GM12891 (cell line): ENCODE data around the gene RAD21L1.

Experiments used
- POLR2A ChIP-seq: IDR thresholded peaks from 2 replicates; pipeline ENCODE4 v1.6.1; 2011; ENCODE audit warnings: low read depth, low read length, control low read depth
- POLR2AphosphoS5 ChIP-seq: IDR thresholded peaks from 2 replicates; pipeline ENCODE4 v1.6.1; 2011; ENCODE audit warnings: low read depth, low read length, control low read depth

DNA sequence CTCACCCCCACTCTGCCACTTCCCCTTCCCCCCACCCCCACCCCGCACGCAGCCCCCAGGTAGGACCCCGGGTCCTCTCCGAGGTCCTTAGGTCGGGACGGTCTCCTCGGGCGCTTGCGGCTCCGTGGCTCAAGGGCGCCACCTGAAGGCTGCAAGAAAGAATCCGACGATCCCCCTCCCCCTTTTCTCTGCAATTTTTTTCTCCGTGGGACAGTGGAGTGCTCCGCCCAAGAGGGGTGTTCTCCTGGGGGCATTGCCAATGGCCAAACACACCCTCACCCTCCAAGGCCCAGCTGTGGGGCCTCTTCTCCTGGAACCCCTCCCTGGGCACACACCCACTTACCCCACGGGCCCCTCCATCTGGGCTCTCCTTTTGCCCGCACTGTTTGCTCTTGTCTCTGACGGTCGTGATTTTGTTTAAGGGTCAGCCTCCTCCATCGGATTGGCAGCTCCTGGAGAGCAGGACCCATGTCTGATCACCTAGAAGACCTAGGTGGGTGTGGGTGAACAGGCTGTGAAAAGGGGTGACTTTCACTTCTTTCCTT is 40.0 kb upstream of the RAD21L1 start:
- TF ChIP-seq POLR2A (no peak), POLR2AphosphoS5 (no peak)
